Stomach (tissue), 9 donors: ENCODE results near the gene CYP21A2. TPM values are rescaled to one million over a fixed set of nuclear protein-coding genes. Genes with fewer than 3 reads are reported as not detected.

Experiments used
- DNase-seq, 2 donors: peaks; one replicate each; pipeline versions ENCODE4 v3.0.0 to v3.0.0-alpha.2; 2013 to 2019
- H3K27ac ChIP-seq, 5 donors: fragments of 200-600 bp in 4 of 5; sonication (generic) in 4 of 5; one replicate each; pipeline ENCODE4 v1.5.1; 2013 to 2019; ENCODE audit warnings: mild to moderate bottlenecking in 1 of 5, moderate library complexity in 1 of 5
- H3K27me3 ChIP-seq, 3 donors: fragments of 200-600 bp; sonication (generic); one replicate each; pipeline ENCODE4 v1.5.1; 2017 to 2019; ENCODE audit warnings: mixed run types in 1 of 3
- H3K36me3 ChIP-seq, 4 donors: fragments of 200-600 bp; sonication (generic); 1 replicate in 3 of 4; 2 replicates in 1 of 4; pipeline ENCODE4 v1.5.1; 2016 to 2019
- H3K4me1 ChIP-seq, 4 donors: fragments of 200-600 bp; sonication (generic); one replicate each; pipeline ENCODE4 v1.5.1; 2016 to 2019
- H3K4me3 ChIP-seq, 4 donors: fragments of 200-600 bp; sonication (generic) in 3 of 4; one replicate each; pipeline ENCODE4 v1.5.1; 2016 to 2019; ENCODE audit warnings: mild to moderate bottlenecking in 1 of 4
- H3K9me3 ChIP-seq, 4 donors: fragments of 200-600 bp; sonication (generic); one replicate each; pipeline ENCODE4 v1.5.1; 2016 to 2019
- EP300 ChIP-seq: sonication (generic); formaldehyde crosslinking; IDR thresholded peaks from one replicate; pipeline ENCODE4 v1.6.1; 2017; ENCODE audit warnings: antibody characterized with exemption
- POLR2A ChIP-seq, 4 donors: fragments of 450-650 bp; IDR thresholded peaks; one replicate each; pipeline ENCODE4 v1.6.1; 2016; ENCODE audit warnings: antibody characterized with exemption in 4 of 4, control low read depth in 2 of 4, mild to moderate bottlenecking in 1 of 4, moderate library complexity in 1 of 4
- POLR2AphosphoS5 ChIP-seq, 3 donors: sonication (generic); formaldehyde crosslinking; IDR thresholded peaks; one replicate each; pipeline ENCODE4 v1.6.1; 2016; ENCODE audit warnings: antibody characterized with exemption in 3 of 3
- WGBS, 5 donors: extraction: QIAGEN DNeasy Blood & Tissue Kit in 3 of 5; methylation state at CpG; one replicate each; pipeline versions ENCODE4 v1.1.5 to v1.1.7; 2013 to 2018; 5-methylcytosine and 5-hydroxymethylcytosine counted together
- intact Hi-C: fragments of 100-400 bp; cut with DNase I; formaldehyde crosslinking; loops from one replicate; pipeline ENCODE4 v1.15.1; 2023; ENCODE audit warnings: low total_unique reads
- polyA plus RNA-seq, 3 donors: library from polyadenylated mRNA; stranded (reverse); fragments of 200-250 nt; gene quantifications; one replicate each; pipeline ENCODE4 v1.2.3, GENCODE V29; 2013
- total RNA-seq, 5 donors: library from RNA; depleted of rRNA; stranded (reverse); fragments of >200 nt; gene quantifications; one replicate each; pipeline versions ENCODE4 v1.1.0 to v1.2.3, GENCODE V29; 2014 to 2016
- TF ChIP-seq, protein P1 (sequence below), 7 experiments: fragments of 450-650 bp in 4 of 7; fragments of 200-600 bp in 3 of 7; sonication (generic) in 3 of 7; IDR thresholded peaks; one replicate each; pipeline ENCODE4 v1.5.1; 2016 to 2019; ENCODE audit warnings: antibody characterized with exemption in 7 of 7, control low read depth in 2 of 7, mild to moderate bottlenecking in 1 of 7
- donor health status: healthy with polysubstance abuse.
- donor health status: Bipolar disorder and iron deficiency.
- donor health status: healthy.

Gene CYP21A2
- total and polyA plus RNA-seq, 8 donors: 1.3 to 23.8 (median 1.4) TPM; not detected in 5

DNA sequence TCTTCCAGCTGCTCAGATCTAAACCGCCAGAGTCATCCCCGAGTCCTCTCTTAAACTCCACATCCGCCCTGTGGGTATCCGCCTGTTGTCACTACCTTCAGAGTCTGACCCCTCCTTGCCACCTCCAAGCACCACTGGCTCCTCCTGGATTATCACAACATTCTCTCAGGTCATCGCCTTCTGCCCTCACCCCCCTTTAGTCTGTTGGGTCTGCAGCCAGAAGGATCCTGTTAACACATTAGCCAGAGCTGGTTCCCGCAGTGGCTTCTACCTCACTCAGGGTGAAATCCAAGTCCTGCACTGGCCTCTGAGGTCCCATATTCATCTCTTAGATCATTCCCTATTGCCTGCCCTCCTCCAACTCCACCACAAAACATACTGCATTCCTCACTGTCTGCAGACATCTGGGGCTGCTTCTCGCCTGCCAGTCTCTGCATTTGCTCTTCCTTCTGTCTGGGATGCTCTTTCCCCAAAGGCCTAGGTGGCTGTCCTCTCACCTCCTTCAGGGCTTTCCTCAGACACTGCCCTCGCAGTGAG, 36.8 kb downstream of the CYP21A2 start:
- H3K36me3 ChIP-seq: peaks cover 0 to 37% (median 31%) of the 10 kb centered on the region in 4 donors
- H3K4me3 ChIP-seq: no peak overlapping the region
- 84 to 92% (median 88%) methylated on average over 8 of the region's 8 CpGs for WGBS, 5 donors
- no peaks in the 10 kb centered on the region for H3K27me3 ChIP-seq
- intact Hi-C loops: no loop called here
- no peak for DNase-seq
- H3K4me1 ChIP-seq: no peaks in the 10 kb centered on the region
- TF ChIP-seq EP300 (no peak), POLR2A (IDR thresholded peaks at IDR 0.05) (no peak), POLR2AphosphoS5 (IDR thresholded peaks at IDR 0.05) (no peak)
- TF ChIP-seq, protein P1, sequence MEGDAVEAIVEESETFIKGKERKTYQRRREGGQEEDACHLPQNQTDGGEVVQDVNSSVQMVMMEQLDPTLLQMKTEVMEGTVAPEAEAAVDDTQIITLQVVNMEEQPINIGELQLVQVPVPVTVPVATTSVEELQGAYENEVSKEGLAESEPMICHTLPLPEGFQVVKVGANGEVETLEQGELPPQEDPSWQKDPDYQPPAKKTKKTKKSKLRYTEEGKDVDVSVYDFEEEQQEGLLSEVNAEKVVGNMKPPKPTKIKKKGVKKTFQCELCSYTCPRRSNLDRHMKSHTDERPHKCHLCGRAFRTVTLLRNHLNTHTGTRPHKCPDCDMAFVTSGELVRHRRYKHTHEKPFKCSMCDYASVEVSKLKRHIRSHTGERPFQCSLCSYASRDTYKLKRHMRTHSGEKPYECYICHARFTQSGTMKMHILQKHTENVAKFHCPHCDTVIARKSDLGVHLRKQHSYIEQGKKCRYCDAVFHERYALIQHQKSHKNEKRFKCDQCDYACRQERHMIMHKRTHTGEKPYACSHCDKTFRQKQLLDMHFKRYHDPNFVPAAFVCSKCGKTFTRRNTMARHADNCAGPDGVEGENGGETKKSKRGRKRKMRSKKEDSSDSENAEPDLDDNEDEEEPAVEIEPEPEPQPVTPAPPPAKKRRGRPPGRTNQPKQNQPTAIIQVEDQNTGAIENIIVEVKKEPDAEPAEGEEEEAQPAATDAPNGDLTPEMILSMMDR (IDR thresholded peaks at IDR 0.05): no peak
- no peaks in the 10 kb centered on the region for H3K9me3 ChIP-seq
- no peak overlapping the region for H3K27ac ChIP-seq

DNA sequence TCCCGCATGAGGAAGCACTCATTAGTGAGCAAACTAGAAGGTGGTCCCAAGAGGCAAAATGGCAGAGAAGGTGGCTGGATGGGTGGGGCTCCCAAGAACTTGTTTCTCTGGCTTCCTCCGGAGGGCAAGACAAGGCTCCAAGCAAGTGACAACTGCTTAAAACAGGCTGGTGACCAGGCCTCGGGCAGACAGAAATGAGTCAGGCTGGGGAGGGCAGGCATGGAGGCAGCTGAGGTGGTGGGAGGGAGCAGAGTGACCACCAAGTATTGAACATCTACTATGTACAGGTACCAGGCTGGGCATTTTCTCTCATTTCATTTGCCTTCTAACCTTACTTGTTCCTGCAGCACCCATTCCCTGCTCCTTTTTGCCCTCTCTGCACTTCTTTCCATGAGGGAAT, 37.6 kb downstream of the CYP21A2 start:
- intact Hi-C loops: no loop called here
- H3K4me3 ChIP-seq: no peak overlapping the region
- DNase-seq: no peak
- WGBS, 5 donors: 70 to 79% (median 75%) methylated on average over 3 of the region's 3 CpGs
- H3K9me3 ChIP-seq: no peaks in the 10 kb centered on the region
- H3K4me1 ChIP-seq: no peaks in the 10 kb centered on the region
- no peaks in the 10 kb centered on the region for H3K27me3 ChIP-seq
- peaks cover 0 to 36% (median 31%) of the 10 kb centered on the region in 4 donors for H3K36me3 ChIP-seq
- no peak for TF ChIP-seq POLR2A (IDR thresholded peaks at IDR 0.05)
- H3K27ac ChIP-seq: peak overlapping the region in 2 of 5 donors; percentile 8 to 56

DNA sequence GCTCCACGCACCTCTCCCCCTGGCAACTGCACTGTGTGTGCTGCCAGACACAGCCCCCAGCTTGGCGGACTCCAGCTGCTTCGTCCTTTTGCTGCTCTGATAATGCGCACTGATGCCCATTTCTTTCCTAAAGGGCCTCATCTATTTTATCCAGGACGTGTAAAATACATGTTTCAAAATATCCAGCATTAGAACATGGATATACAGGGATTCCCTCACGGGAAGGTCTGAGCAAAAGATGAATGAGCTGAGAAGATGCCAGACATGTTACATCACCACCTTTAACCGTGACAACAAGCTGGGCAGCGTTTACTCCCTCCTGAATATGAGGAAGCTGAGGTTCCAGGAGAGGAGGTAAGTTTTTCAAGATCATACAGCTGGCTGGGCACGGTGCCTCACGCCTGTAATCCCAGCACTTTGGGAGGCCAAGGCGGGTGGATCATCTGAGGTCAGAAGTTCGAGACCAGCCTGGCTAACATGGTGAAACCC, 38.1 kb downstream of the CYP21A2 start:
- 68 to 78% (median 74%) methylated on average over 12 of the region's 12 CpGs for WGBS, 5 donors
- peaks cover 0 to 36% (median 34%) of the 10 kb centered on the region in 4 donors for H3K36me3 ChIP-seq
- peak overlapping the region in 2 of 5 donors; percentile 25 to 56 for H3K27ac ChIP-seq
- H3K9me3 ChIP-seq: no peaks in the 10 kb centered on the region
- no peak overlapping the region for H3K4me3 ChIP-seq
- DNase-seq: peak in 1 of 2 donors; percentile 54
- H3K4me1 ChIP-seq: peaks cover 0 to 1% (median 0%) of the 10 kb centered on the region in 4 donors
- H3K27me3 ChIP-seq: no peaks in the 10 kb centered on the region
- intact Hi-C loops: no loop called here
- TF ChIP-seq POLR2AphosphoS5 (IDR thresholded peaks at IDR 0.05) (no peak), EP300 (no peak)
- TF ChIP-seq, protein P1 (IDR thresholded peaks at IDR 0.05): no peak

DNA sequence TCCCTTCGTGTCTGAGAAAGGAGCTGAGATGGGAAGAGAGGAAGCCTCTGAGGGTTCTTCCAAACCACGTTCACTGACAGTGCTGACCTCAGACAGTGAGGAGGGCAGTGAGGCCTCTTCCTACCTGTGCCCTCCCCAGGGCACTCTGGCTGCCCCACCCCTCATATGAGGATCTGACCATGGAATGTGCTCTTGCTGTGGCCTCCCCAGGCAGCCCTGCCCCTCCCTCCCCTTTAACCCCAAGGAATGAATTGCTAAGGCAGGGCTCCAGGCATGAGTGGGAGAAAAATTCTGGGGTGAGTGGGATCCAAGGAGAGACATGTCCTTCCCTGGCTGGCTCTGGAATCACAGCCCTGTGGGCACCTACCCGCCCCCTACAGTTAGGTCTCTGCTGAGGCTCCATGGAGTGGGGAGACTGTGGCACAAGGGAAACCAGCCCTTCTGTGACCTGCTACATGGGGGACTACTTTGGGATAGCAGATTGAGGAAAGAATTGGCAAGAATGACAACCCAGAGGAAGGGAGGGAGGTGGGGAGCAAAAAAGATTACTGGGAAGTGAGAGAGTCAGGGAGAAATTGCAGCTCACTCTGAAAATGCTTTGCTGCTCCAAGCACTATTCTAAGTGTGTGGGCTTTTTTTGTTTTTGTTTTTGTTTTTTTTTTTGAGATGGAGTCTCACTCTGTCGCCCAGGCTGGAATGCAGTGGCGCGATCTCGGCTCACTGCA, 41.5 kb downstream of the CYP21A2 start:
- peaks cover 0 to 40% (median 30%) of the 10 kb centered on the region in 4 donors for H3K36me3 ChIP-seq
- intact Hi-C loops: no loop called here
- TF ChIP-seq POLR2AphosphoS5 (IDR thresholded peaks at IDR 0.05): no peak
- TF ChIP-seq POLR2A (IDR thresholded peaks at IDR 0.05): no peak
- no peak for TF ChIP-seq EP300
- TF ChIP-seq, protein P1 (IDR thresholded peaks at IDR 0.05): no peak
- no peak for DNase-seq
- peak overlapping the region in 2 of 5 donors; percentile 37 to 76 for H3K27ac ChIP-seq
- no peaks in the 10 kb centered on the region for H3K9me3 ChIP-seq
- peaks cover 0 to 7% (median 0%) of the 10 kb centered on the region in 4 donors for H3K4me1 ChIP-seq
- peaks cover 0 to 4% (median 0%) of the 10 kb centered on the region in 3 donors for H3K27me3 ChIP-seq
- H3K4me3 ChIP-seq: no peak overlapping the region
- 73 to 86% (median 82%) methylated on average over 6 to 7 of the region's 7 CpGs for WGBS, 5 donors
